Measurements from ENCODE around the gene XAGE3. TPM values are rescaled to one million over a fixed set of nuclear protein-coding genes. Genes with fewer than 3 reads are reported as not detected.

Gene XAGE3
- total RNA-seq, 2 donors from 2014 or later = not detected

Other genes with a start within 250 kb of the XAGE3 start
- gene SSX7, start 213.2 kb downstream of the XAGE3 start, total RNA-seq = not detected
- not detected for gene SSX2, start 160.9 kb downstream of the XAGE3 start, total RNA-seq
- gene SSX2B, start 116.8 kb downstream of the XAGE3 start, total RNA-seq = not detected
- not detected for gene SPANXN5, start 70.7 kb downstream of the XAGE3 start, total RNA-seq
- not detected for gene XAGE5, start 56.8 kb downstream of the XAGE3 start, total RNA-seq
- 10 to 100 TPM; 14.6 to 20.3 TPM for gene FAM156B, start 29.2 kb upstream of the XAGE3 start, total RNA-seq
- gene FAM156A, start 90.4 kb upstream of the XAGE3 start, total RNA-seq = 10 to 100 TPM; 23.2 to 23.8 TPM
- under 1 TPM; 0.31 to 0.81 TPM for gene GPR173, start 180.7 kb upstream of the XAGE3 start, total RNA-seq
- gene TSPYL2, start 214.3 kb upstream of the XAGE3 start, total RNA-seq = 10 to 100 TPM; 83.4 to 93.3 TPM
- 10 to 100 TPM; 10.8 to 11.4 TPM for gene KANTR, start 226.1 kb upstream of the XAGE3 start, total RNA-seq

Measured in activated T-cell treated with anti-CD3 and anti-CD28 coated beads, Interleukin-2, amount 50 U/mL, for 72 hours (primary cell).